ENCODE measurements around the gene PCDHGA1.
A peak's percentile ranks its signal among the peaks of the same experiment; 100 is the strongest.

The PCDHGA1 gene

DNA sequence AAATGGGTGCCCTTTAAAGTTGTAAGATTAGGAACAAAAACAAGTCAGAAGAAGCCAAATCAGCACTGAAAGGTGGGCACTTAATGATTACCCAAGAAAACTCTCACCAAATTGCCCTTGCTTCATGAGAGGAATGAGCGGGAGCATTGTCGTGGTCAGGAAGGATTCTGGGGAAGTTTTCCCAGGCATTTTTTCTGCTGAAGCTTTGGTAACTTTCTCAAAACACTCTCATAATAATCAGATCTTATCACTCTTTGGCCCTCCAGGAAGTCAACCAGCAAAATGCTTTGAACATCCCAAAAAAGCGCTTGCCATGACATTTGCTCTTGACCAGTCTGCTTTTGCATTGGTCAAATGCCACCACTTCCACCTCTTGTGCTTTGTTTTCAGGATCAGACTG, 135.0 kb downstream of the PCDHGA1 start:
- no peak for FAIRE-seq

- FAIRE-seq: peak; percentile 91
These were observed 145.4 kb downstream of the PCDHGA1 start, which contains the start of gene PCDHGC3 for GRCh38 chr5:141475625-141476131. TSS of gene PCDHGC3 (plus strand) at chr5:141475966. CDS start at chr5:141476117, 151 bp downstream.

- no peak for FAIRE-seq
These were observed 146.0 kb downstream of the PCDHGA1 start for GRCh38 chr5:141476132-141476911.

DNA sequence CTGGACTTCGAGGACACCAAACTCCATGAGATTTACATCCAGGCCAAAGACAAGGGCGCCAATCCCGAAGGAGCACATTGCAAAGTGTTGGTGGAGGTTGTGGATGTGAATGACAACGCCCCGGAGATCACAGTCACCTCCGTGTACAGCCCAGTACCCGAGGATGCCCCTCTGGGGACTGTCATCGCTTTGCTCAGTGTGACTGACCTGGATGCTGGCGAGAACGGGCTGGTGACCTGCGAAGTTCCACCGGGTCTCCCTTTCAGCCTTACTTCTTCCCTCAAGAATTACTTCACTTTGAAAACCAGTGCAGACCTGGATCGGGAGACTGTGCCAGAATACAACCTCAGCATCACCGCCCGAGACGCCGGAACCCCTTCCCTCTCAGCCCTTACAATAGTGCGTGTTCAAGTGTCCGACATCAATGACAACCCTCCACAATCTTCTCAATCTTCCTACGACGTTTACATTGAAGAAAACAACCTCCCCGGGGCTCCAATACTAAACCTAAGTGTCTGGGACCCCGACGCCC, 146.8 kb downstream of the PCDHGA1 start:
- FAIRE-seq: no peak

GRCh38 chr5:141477815-141478214, 147.5 kb downstream of the PCDHGA1 start:
- FAIRE-seq: no peak

DNA sequence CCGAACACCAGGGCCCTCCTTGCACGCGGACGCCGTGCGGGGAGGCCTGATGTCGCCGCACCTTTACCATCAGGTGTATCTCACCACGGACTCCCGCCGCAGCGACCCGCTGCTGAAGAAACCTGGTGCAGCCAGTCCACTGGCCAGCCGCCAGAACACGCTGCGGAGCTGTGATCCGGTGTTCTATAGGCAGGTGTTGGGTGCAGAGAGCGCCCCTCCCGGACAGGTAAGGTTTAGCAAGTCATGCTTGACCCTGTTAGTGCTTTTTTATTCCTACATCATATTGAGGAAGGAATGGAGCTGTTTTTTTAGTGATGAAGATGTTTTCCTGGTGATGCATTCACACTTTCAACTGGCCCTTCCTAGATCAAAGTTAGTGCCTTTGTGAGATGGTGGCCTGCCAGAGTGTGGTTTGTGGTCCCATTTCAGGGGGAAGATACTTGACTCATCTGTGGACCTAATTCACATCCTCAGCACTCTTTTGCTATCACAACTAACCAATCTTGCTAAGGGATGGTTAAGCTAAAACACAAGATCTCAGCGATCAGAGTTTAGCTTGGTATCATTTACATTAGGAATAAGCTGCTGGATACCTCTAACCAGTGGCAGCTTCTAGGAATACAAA, 148.1 kb downstream of the PCDHGA1 start:
- no peak for FAIRE-seq

DNA sequence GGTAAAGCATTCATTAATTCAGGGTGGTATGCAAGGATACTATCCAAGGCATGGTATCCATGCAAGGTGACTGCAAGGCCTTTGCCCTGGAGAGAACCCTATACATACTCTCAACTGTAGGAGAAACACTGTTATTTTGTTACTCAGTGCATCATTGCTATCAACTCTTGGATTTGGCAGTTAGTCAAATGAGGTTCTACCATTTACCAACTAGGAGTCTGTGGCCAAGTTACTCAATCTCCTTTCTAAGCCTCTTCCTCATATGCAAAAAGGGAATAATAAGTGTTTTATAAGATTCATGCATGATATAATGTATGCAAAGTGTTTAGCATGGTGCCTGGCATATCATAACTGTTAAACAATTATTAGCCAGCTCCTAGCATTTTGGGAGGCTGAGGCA, 149.5 kb downstream of the PCDHGA1 start:
- FAIRE-seq: no peak

- no peak for FAIRE-seq
These were observed 153.6 kb downstream of the PCDHGA1 start for GRCh38 chr5:141483902-141484301.

DNA sequence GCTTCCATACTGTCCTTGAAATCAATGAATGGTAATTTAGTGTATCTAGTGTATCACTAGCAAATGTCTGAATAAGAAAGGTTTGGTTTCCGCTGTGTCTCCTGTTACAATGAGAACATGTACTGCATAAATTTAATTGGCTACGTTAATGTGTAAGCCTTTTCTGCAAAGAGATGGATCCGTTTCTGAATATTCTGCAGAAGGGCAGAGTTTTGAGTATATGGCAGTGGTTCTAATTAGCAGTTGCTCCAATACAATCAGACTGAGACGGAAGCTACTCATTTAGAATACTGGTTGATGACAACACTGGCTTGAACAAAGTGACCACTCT, 154.0 kb downstream of the PCDHGA1 start:
- no peak for FAIRE-seq

DNA sequence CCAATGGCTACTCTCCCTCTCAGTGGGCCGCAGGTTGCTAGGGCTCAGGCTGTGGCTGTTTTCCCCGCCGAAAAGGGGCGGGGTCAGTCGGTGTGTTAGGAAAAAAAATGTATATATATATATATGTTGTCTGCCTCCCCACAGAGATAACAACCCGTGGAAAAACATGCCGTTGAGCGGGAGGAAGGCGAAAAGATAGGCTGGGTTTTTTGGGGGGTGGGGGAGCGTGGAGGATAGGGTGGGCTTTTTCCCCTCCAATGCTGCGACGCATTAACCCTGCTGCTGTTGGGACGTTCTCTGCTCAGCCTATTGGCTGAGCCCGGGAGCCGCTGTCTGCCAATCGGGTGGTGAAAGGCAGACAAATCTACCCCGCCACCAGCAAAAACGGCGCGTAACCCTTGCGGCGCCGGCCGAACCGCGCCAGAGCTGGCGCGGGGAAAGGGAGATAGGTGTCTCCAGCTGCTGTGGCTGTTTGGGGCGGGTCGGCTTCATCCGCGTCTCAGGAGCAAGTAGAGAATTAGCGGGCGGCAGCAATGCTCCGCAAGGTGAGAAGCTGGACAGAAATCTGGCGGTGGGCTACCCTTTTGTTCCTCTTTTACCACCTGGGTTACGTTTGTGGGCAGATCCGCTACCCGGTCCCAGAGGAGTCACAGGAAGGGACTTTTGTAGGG, 154.5 kb downstream of the PCDHGA1 start, which contains the start of gene PCDHGC4:
Gene PCDHGC4 (plus strand): TSS at position 390 of the 671 bp plus-strand sequence. CDS start 144 bp downstream, at position 534.
- FAIRE-seq: no peak

DNA sequence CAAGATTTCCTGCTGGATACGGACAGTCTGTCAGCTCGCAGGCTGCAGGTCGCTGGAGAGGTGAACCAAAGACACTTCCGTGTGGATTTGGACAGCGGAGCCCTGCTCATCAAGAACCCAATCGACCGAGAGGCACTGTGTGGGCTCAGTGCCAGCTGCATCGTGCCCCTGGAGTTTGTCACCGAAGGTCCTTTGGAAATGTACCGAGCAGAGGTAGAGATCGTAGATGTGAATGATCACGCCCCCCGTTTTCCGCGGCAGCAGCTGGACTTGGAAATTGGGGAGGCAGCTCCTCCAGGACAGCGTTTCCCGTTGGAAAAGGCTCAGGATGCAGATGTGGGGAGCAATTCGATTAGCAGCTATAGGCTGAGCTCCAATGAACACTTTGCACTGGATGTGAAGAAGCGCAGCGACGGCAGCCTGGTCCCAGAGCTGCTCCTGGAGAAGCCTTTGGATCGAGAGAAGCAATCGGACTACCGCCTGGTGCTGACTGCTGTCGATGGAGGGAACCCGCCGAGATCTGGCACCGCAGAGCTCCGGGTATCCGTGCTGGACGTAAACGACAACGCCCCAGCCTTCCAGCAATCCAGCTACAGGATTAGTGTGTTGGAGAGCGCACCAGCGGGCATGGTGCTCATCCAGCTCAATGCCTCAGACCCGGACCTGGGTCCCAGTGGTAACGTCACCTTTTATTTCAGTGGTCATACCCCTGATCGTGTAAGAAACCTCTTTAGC, 155.2 kb downstream of the PCDHGA1 start:
- no peak for FAIRE-seq

GRCh38 chr5:141486091-141486490, 155.8 kb downstream of the PCDHGA1 start:
- FAIRE-seq: no peak

- FAIRE-seq: no peak
These were observed 156.8 kb downstream of the PCDHGA1 start for GRCh38 chr5:141487131-141487530.

GRCh38 chr5:141488591-141489561, 158.6 kb downstream of the PCDHGA1 start, which contains the start of gene PCDHGC5:
TSS of gene PCDHGC5 (plus strand) at chr5:141489081. CDS start at chr5:141489241, 160 bp downstream.
- no peak for FAIRE-seq

DNA sequence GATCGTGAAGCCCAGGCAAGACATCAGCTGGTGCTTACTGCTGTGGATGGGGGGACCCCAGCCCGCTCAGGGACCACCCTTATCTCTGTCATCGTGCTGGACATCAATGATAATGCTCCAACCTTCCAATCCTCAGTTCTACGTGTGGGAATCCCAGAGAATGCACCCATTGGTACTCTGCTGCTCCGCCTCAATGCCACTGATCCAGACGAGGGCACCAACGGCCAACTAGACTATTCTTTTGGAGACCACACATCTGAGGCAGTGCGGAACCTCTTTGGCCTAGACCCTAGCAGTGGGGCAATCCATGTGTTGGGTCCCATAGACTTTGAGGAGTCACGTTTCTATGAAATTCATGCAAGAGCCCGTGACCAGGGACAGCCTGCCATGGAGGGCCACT, 159.5 kb downstream of the PCDHGA1 start:
- FAIRE-seq: no peak

DNA sequence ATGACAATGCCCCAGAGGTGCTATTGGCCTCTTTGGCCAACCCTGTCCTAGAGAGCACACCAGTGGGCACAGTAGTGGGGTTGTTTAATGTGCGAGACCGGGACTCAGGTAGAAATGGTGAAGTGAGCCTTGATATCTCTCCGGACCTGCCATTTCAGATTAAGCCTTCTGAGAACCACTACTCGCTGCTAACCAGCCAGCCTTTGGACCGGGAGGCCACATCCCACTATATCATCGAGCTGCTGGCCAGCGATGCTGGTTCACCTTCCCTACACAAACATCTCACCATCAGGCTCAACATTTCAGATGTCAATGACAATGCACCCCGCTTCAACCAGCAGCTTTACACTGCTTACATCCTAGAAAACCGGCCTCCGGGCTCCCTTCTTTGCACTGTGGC, 160.0 kb downstream of the PCDHGA1 start:
- FAIRE-seq: no peak

DNA sequence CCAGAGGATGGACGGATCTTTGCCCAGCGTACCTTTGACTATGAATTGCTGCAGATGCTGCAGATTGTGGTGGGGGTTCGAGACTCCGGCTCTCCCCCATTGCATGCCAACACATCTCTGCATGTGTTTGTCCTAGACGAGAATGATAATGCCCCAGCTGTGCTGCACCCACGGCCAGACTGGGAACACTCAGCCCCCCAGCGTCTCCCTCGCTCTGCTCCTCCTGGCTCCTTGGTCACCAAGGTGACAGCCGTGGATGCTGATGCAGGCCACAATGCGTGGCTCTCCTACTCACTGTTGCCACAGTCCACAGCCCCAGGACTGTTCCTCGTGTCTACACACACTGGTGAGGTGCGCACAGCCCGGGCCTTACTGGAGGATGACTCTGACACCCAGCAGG, 160.5 kb downstream of the PCDHGA1 start:
- no peak for FAIRE-seq

GRCh38 chr5:141491323-141492167, 161.2 kb downstream of the PCDHGA1 start:
- FAIRE-seq: no peak

GRCh38 chr5:141492168-141492885, 162.0 kb downstream of the PCDHGA1 start:
- no peak for FAIRE-seq
